ENCODE results near the gene PBX1. TPM values are rescaled to one million over a fixed set of nuclear protein-coding genes. Genes with fewer than 3 reads are reported as not detected.

The PBX1 gene
- total RNA-seq, 1 experiment from 2014 or later: 0.06 TPM

DNA sequence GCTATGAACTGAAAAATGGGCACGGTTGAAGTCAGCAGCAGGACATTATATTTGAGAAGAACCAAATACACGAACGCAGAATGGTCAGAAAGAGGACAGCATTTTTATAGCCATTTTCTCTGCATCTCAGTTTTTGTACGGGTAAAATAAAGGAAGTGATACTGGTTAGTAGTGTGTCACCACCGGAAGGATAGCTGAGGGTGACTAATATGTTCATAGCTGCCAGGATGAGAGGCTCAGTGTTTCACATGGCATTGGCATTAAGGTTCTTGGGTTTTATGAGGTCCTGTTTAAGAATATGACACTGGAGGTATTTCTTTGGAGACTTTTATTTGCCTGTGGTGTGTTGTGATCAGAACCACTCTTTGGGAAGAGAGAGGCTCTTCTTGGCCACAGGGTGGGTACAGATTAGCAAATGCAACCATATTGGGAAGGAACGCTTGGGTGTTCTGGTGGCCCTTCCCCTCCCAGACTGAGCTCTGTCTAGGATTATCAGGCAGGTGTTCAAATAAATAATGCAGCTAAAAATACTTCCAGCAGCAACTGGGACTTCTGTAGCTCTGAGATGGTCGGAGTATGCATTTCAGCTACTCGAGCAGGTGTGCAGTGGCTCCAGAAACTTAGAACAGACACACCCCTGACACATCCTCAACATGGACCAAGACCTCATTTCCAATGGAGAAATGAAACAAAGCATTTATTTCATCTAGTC, 158.2 kb downstream of the PBX1 start:
- DNase-seq (ENCODE audit: low read depth): peak; percentile 62

- DNase-seq (ENCODE audit: low read depth): no peak
Observed at GRCh38 chr1:164718821-164719220, 159.8 kb downstream of the PBX1 start.

DNA sequence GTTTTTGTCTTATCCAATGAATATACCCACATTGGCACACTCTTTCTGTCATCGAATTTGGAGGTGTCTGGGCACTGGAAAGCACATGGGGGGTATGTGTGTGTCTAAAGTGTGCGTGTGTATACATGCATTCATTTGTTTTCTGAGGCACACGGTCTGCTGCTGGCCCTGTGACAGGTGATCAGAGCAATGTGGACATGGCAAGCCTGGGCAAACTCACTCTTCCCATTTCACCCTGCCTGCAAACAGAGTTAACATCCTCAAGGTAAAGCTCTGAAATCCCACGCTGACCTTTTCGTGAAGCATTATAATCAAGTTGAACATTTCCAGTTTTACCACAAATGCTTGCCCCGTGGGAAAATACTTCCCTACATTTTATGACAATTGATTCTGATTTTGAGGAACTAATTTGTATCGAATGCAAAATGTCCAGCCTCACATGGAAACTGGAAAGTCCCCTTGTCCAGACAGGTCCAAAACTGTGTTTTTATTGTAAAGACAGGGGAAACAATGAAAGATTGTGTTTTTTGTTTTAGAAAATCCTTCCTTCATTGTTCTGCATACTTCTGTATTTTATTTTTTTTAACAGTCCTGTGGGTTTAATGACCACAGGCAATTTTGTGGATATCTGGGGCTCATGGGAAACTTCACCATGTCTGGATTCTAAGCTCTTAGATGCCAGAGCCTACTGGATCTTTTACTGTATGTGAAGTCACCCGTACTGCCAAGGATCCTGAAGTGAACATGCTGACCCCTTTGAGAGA, 160.9 kb downstream of the PBX1 start:
- DNase-seq (ENCODE audit: low read depth): no peak

DNA sequence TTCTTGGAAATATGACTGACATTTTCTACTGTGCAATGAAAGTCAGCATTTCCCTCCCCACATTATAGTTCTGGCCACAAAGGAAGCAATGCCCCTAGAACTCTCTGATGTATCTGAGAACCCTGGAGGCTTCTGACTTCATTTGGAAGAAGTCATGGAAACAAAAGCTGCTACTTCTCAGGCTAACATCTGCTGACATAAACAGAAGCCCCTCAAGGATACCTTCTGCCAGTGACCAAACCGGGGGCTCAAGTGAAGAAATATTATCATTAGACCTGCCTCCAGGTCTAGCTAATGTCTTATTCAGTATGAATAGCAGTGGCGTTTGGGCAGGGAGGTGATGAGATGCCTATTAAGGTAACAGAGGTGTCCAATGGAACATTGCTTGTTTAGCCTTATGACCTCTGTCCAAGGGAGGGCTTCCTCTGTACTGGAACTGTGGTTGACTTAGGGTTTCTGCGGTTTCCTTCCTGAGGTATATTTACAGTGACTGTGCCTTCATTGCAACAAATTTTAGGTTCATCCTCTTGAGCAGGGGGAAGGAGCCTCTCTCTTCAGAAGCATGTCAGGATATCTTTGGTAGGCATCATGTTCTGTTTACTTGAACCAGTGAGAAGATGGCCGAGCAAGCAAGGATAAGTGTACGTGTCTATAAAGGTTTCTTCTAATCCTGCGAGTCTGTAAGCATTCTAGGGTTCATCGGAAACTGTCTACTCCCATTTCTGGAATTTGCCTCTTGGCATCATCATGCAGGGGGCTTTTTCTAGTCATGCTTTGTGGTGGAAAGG, 161.7 kb downstream of the PBX1 start:
- peak; percentile 27 for DNase-seq (ENCODE audit: low read depth)

DNA sequence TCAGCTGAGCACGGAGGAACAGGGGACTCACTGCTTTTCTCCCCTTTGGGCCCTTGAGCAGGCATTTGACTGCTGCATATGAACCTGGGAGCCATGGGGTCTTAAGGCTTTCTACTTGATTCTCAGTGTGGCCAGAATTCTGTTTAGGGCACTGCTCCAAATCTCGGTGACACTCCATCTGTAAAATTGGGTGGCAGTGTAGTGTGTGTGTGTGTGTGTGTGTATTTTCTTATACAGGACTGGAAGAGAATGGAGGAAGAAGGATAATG, 162.2 kb downstream of the PBX1 start:
- no peak for DNase-seq (ENCODE audit: low read depth)

DNA sequence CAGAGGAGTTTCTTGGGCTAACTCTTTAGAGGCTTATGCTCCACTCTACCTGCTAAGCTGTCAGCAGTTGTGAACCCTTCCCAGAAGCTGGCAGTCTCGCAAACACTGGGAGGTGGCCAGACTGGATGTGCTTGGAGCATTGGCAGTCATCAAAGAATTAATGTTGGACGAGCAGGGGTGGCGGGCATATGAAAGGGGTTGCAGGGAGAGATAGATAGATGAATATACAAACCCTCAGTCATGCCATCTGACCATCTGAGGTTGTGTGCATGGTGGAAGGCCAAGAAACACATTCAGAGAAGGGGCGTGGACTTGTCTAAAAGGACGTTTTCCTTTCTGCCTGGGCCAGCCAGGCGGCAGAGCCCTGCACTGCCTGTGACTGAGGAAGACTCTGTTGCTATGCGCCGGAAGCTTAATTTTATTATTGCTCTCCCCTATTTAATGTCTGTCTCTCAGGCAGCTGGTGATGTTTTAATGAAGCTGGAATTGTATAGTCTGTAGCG, 164.4 kb downstream of the PBX1 start:
- no peak for DNase-seq (ENCODE audit: low read depth)

DNA sequence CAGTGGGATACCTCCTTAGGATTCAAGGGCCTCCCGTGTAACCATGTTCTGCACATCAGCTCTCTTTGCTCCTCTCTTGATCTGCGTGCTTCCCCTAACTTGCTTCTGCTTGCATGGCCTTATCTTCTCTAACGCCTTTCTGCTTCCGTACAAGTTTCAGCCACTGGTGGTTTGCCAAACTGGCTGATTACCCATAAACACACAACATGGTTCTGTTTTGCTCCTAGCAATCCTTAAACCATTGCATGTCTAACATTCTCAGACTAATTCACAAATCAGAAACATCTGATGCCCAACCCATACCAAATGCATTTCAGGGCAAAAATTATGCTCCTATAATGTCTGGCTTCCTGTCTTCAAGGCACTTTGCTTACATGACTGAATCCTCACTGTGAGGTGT, 166.4 kb downstream of the PBX1 start:
- DNase-seq (ENCODE audit: low read depth): no peak

GRCh38 chr1:164726235-164726634, 167.3 kb downstream of the PBX1 start:
- no peak for DNase-seq (ENCODE audit: low read depth)

- no peak for DNase-seq (ENCODE audit: low read depth)
Observed at GRCh38 chr1:164728719-164729118, 169.7 kb downstream of the PBX1 start.

- DNase-seq (ENCODE audit: low read depth): no peak
Observed at GRCh38 chr1:164731161-164731876, 172.3 kb downstream of the PBX1 start.

- peak; percentile 49 for DNase-seq (ENCODE audit: low read depth)
Observed at GRCh38 chr1:164733070-164733469, 174.1 kb downstream of the PBX1 start.

DNA sequence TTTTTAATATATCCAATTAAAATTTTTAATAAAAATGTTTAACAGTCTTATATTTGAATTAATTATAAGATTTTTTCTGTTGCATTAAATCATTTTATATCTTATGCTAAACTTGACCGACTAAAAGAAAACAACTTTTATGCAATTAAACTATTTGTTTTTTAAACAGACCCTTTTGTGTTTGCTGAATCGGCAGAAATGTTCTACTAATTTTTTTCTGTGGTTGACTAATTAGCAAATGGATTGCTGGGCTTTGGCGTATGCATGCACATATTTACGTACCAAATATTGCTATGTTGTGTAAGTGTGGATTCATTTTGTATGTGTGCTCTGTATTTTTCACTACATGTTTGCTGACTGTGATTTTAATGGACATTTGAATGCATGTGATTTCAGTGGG, 174.8 kb downstream of the PBX1 start:
- DNase-seq (ENCODE audit: low read depth): no peak

- DNase-seq (ENCODE audit: low read depth): peak; percentile 32
Observed at GRCh38 chr1:164735315-164736052, 176.5 kb downstream of the PBX1 start.

DNA sequence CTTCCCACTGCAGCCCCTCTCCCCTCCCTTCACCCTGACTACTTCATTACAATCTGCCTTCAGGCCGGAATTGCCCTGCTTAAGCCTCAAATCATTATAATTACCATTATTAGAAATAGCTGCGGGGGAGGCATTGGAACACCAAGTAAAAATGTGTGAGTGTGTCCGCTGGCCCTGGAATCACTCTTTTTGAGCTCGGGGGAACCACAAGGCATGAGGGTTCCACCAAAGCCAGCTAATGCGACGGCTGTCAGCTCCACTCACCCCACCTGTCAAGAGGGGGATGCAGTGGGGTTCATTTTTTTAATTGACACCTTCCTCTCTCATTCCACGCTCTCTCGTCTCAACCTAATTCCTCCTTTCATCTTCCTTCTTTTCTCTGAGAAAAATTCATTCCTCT, 177.2 kb downstream of the PBX1 start:
- DNase-seq (ENCODE audit: low read depth): no peak

DNA sequence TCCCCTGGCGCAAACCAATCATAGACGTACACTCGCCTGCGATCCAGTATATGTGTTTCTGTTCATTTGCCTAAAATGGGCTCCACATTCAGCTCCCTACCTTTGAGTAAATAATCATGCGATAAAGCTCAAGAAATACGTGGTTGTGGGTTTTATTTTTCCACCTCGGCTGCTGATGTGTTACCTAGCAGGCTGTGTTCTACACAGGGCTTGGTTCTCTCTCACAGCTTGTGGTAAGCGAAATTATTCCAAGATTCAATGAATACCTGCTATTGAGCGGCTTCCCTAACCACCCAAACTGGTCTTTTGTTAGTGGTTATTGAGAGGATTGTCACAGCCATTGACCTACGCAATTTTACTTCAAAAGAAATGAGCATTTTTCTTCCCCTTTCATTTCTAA, 180.2 kb downstream of the PBX1 start:
- DNase-seq (ENCODE audit: low read depth): no peak

DNA sequence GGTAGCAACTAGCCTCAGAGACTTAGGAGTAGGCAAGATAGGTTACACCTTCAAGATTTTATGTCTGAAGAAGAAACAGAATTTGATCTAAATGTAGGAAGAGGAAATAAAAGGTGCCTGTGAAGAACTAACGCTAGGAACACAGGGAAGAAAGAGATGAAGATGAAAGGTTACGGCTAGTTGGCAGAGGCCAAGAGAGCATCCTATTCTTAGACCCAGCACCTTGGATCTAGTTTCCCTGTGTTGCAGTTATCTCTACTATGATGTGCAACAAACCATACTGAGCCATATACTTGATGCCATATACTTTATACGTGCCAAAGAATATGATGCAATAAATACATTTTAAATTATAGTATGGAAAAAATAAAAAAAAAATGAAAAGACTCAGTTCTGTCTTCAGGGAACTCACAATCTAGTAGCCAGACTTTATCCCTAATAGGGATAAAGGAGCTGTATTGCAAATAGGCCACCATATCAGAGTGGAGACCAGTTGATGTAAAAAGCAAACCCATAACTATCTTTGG, 181.1 kb downstream of the PBX1 start:
- DNase-seq (ENCODE audit: low read depth): no peak

- DNase-seq (ENCODE audit: low read depth): no peak
Observed at GRCh38 chr1:164742745-164743144, 183.8 kb downstream of the PBX1 start.

DNA sequence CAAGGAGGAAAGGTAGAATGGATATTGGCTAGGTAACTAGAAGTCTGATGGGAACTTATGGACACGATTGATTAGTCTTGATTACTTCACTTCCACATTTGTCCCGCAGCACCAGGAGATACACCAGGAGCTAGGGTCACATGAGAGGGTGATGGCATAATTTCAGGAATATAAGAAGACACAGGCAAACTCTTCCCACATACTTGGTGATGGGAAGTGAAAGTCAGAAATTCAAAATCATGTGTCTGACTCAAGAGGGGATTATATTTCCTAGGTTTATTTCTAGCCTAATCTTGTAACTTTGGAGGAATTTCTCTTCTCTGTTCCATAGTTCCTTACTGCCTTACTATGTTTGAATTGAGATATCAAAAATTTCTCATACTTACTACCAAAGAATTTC, 185.0 kb downstream of the PBX1 start:
- DNase-seq (ENCODE audit: low read depth): no peak

DNA sequence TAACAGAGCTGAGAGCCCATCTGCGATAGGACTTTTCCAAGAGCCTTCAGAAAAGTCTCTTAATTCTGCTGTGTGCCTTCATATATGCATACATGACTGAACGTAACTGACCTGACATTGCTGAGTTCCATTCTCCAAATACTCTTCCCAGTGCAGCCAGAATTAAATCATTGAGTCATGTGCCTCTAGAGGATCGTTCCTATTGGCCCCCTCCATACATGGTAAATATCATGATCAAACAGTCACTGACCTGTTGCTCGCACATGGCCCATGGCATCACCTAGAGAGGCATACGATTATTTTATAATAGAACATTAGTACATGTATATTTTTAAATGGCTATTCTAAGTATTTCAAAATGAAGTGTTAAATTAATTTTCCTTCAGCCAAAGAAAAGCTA, 186.8 kb downstream of the PBX1 start:
- DNase-seq (ENCODE audit: low read depth): no peak

DNA sequence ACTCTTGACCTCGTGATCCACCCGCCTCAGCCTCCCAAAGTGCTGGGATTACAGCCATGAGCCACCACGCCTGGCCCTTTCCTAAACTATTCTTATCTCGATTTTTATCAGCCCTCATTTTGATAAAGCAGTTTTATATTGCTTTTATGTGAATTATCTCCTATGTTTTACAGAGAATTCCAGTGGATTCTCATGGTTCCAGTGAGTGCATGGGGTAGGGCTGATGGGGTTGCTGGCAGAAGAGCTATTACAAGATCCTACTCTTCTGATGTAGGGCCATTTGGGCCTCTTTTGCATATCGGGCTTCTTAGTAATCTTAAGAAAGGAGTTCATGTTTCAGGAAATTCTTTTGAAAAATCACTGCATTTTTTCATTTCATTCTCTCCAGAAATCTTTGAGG, 187.6 kb downstream of the PBX1 start:
- no peak for DNase-seq (ENCODE audit: low read depth)

Data from HT1080 (cell line).